OCI-M2 (cell line): ENCODE measurements around the gene NOTCH2NLA.
"Not testable (repeated sequence)": the region's sequence is repeated elsewhere in the genome, so short reads cannot be mapped to it uniquely, and the experiment has no call there.

Source experiments
- DNase-seq: peaks from one replicate; lab custom pipeline; 2025; ENCODE audit not compliant: unreplicated experiment; lab: John Stamatoyannopoulos, UW

Gene NOTCH2NLA

DNA sequence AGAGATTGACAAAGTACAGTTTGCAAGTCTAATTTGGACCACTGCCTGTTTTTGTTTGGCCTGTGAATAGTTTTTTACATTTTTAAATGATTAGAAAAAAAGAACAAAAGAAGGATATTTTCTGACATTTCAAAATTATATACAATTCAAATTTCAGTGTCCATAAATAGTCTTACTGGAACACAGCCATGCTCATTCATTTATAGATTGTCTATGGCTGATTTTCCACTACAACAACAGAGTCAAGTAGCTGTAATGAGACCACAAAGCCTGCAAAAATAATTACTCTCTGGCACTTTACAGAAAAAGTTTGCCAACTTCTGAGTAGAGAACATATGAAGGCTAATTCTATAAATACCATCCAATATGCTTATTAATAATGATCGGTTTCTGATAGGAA, 61.1 kb downstream of the NOTCH2NLA start:
- DNase-seq, result not testable (repeated sequence)

DNA sequence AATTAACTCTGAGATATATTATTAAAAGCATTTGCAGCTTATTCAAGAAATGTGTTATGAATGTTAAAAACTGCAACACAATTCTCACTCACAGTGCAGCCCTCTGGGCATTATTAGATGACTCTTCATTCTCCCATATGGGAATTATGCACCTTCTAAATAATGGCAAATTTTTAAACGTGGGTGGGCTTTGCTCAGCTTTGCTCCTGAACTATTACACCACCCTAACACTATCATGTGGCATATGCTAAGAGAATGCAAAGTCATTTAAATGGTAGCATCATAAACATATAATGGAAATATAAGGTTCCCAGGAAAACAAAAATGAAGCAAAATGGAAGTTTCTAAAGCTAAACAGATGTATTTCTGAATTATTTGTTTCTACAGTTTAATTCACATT, 61.5 kb downstream of the NOTCH2NLA start:
- DNase-seq, result not testable (repeated sequence)

DNA sequence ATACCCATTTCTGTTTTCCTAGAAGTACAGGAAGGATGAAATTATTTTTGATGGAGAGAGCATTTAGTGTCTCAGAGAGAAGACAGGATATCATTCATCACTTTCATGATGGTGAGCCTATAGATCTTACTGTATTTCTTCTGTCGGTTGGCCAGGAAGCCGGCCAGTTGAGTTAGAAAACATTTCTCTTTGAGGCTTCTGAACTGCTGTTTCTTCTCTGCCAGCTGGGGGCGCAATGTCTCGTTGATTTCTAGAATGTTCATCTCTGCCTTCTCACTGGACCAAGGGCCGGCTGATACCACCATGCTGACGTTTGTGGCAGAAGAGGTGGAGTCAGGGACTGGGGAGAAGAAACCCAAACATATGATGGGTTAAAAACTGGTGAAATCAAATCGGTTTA, 84.4 kb downstream of the NOTCH2NLA start, which contains the start of gene NBPF10:
NBPF10 (minus strand) TSS at position 340 of the 400 bp plus-strand sequence; CDS start at position 305, 35 bp downstream.
- DNase-seq, result not testable (repeated sequence)
